Measurements from ENCODE around the gene ATP5F1E.

The ATP5F1E gene

GRCh38 chr20:59032023-59032712 lies at the start of gene ATP5F1E:
Gene ATP5F1E, minus strand, starts transcription at chr20:59032335. Its CDS starts 84 bp downstream, at chr20:59032251.
- Histone ChIP-seq H3K4me1 (ENCODE audit: control insufficient read depth, insufficient read depth, low read length) (peaks cover 28% of the 10 kb centered on the region), H3K27me3 (ENCODE audit: control insufficient read depth, insufficient read depth, low read length) (no peaks in the 10 kb centered on the region), H3K4me3 (ENCODE audit: low read length) (peak within 1 kb of the TSS; percentile 92), H3K27ac (ENCODE audit: low read depth, low read length) (peak within 1 kb of the TSS; percentile 93), H3K9ac (ENCODE audit: low read length) (peak within 1 kb of the TSS; percentile 64), H3K36me3 (ENCODE audit: control insufficient read depth, insufficient read depth, low read length) (peaks cover 19% of the 10 kb centered on the region)

- Histone ChIP-seq H3K9ac (ENCODE audit: low read length) (no peak overlapping the region), H3K4me3 (ENCODE audit: low read length) (no peak overlapping the region), H3K27me3 (ENCODE audit: control insufficient read depth, insufficient read depth, low read length) (no peaks in the 10 kb centered on the region), H3K4me1 (ENCODE audit: control insufficient read depth, insufficient read depth, low read length) (no peaks in the 10 kb centered on the region), H3K36me3 (ENCODE audit: control insufficient read depth, insufficient read depth, low read length) (no peaks in the 10 kb centered on the region), H3K27ac (ENCODE audit: low read depth, low read length) (no peak overlapping the region)
These were observed 48.9 kb upstream of the ATP5F1E start for GRCh38 chr20:59081036-59081435.

GRCh38 chr20:59078231-59078630 lies 46.1 kb upstream of the ATP5F1E start:
- Histone ChIP-seq H3K4me1 (ENCODE audit: control insufficient read depth, insufficient read depth, low read length) (no peaks in the 10 kb centered on the region), H3K27me3 (ENCODE audit: control insufficient read depth, insufficient read depth, low read length) (no peaks in the 10 kb centered on the region), H3K36me3 (ENCODE audit: control insufficient read depth, insufficient read depth, low read length) (no peaks in the 10 kb centered on the region), H3K4me3 (ENCODE audit: low read length) (no peak overlapping the region), H3K9ac (ENCODE audit: low read length) (no peak overlapping the region), H3K27ac (ENCODE audit: low read depth, low read length) (no peak overlapping the region)

GRCh38 chr20:59077705-59078104 lies 45.6 kb upstream of the ATP5F1E start:
- H3K27ac ChIP-seq (ENCODE audit: low read depth, low read length), result no peak overlapping the region
- H3K9ac ChIP-seq (ENCODE audit: low read length), result no peak overlapping the region
- no peaks in the 10 kb centered on the region for H3K36me3 ChIP-seq (ENCODE audit: control insufficient read depth, insufficient read depth, low read length)
- no peaks in the 10 kb centered on the region for H3K27me3 ChIP-seq (ENCODE audit: control insufficient read depth, insufficient read depth, low read length)
- H3K4me3 ChIP-seq (ENCODE audit: low read length), result no peak overlapping the region
- no peaks in the 10 kb centered on the region for H3K4me1 ChIP-seq (ENCODE audit: control insufficient read depth, insufficient read depth, low read length)

GRCh38 chr20:59075934-59076508 lies 43.9 kb upstream of the ATP5F1E start:
- Histone ChIP-seq H3K4me1 (ENCODE audit: control insufficient read depth, insufficient read depth, low read length) (no peaks in the 10 kb centered on the region), H3K27ac (ENCODE audit: low read depth, low read length) (no peak overlapping the region), H3K27me3 (ENCODE audit: control insufficient read depth, insufficient read depth, low read length) (no peaks in the 10 kb centered on the region), H3K36me3 (ENCODE audit: control insufficient read depth, insufficient read depth, low read length) (no peaks in the 10 kb centered on the region), H3K4me3 (ENCODE audit: low read length) (no peak overlapping the region), H3K9ac (ENCODE audit: low read length) (no peak overlapping the region)

GRCh38 chr20:59074456-59074855 lies 42.3 kb upstream of the ATP5F1E start:
- no peaks in the 10 kb centered on the region for H3K4me1 ChIP-seq (ENCODE audit: control insufficient read depth, insufficient read depth, low read length)
- H3K27ac ChIP-seq (ENCODE audit: low read depth, low read length), result no peak overlapping the region
- H3K27me3 ChIP-seq (ENCODE audit: control insufficient read depth, insufficient read depth, low read length), result no peaks in the 10 kb centered on the region
- no peak overlapping the region for H3K9ac ChIP-seq (ENCODE audit: low read length)
- no peaks in the 10 kb centered on the region for H3K36me3 ChIP-seq (ENCODE audit: control insufficient read depth, insufficient read depth, low read length)
- no peak overlapping the region for H3K4me3 ChIP-seq (ENCODE audit: low read length)

- Histone ChIP-seq H3K9ac (ENCODE audit: low read length) (no peak overlapping the region), H3K4me3 (ENCODE audit: low read length) (no peak overlapping the region), H3K36me3 (ENCODE audit: control insufficient read depth, insufficient read depth, low read length) (no peaks in the 10 kb centered on the region), H3K4me1 (ENCODE audit: control insufficient read depth, insufficient read depth, low read length) (no peaks in the 10 kb centered on the region), H3K27me3 (ENCODE audit: control insufficient read depth, insufficient read depth, low read length) (no peaks in the 10 kb centered on the region), H3K27ac (ENCODE audit: low read depth, low read length) (no peak overlapping the region)
These were observed 41.4 kb upstream of the ATP5F1E start for GRCh38 chr20:59073582-59073981.

- no peak overlapping the region for H3K9ac ChIP-seq (ENCODE audit: low read length)
- no peaks in the 10 kb centered on the region for H3K36me3 ChIP-seq (ENCODE audit: control insufficient read depth, insufficient read depth, low read length)
- H3K27me3 ChIP-seq (ENCODE audit: control insufficient read depth, insufficient read depth, low read length), result no peaks in the 10 kb centered on the region
- no peak overlapping the region for H3K27ac ChIP-seq (ENCODE audit: low read depth, low read length)
- H3K4me3 ChIP-seq (ENCODE audit: low read length), result no peak overlapping the region
- no peaks in the 10 kb centered on the region for H3K4me1 ChIP-seq (ENCODE audit: control insufficient read depth, insufficient read depth, low read length)
These were observed 39.1 kb upstream of the ATP5F1E start for GRCh38 chr20:59071216-59071615.

- Histone ChIP-seq H3K27me3 (ENCODE audit: control insufficient read depth, insufficient read depth, low read length) (no peaks in the 10 kb centered on the region), H3K9ac (ENCODE audit: low read length) (no peak overlapping the region), H3K36me3 (ENCODE audit: control insufficient read depth, insufficient read depth, low read length) (no peaks in the 10 kb centered on the region), H3K4me3 (ENCODE audit: low read length) (no peak overlapping the region), H3K4me1 (ENCODE audit: control insufficient read depth, insufficient read depth, low read length) (peaks cover 2% of the 10 kb centered on the region), H3K27ac (ENCODE audit: low read depth, low read length) (no peak overlapping the region)
These were observed 36.9 kb upstream of the ATP5F1E start for GRCh38 chr20:59069026-59069425.

- Histone ChIP-seq H3K27ac (ENCODE audit: low read depth, low read length) (no peak overlapping the region), H3K4me3 (ENCODE audit: low read length) (no peak overlapping the region), H3K27me3 (ENCODE audit: control insufficient read depth, insufficient read depth, low read length) (no peaks in the 10 kb centered on the region), H3K36me3 (ENCODE audit: control insufficient read depth, insufficient read depth, low read length) (no peaks in the 10 kb centered on the region), H3K9ac (ENCODE audit: low read length) (no peak overlapping the region), H3K4me1 (ENCODE audit: control insufficient read depth, insufficient read depth, low read length) (peaks cover 3% of the 10 kb centered on the region)
These were observed 36.4 kb upstream of the ATP5F1E start for GRCh38 chr20:59068534-59068933.

- Histone ChIP-seq H3K4me1 (ENCODE audit: control insufficient read depth, insufficient read depth, low read length) (peaks cover 3% of the 10 kb centered on the region), H3K27ac (ENCODE audit: low read depth, low read length) (no peak overlapping the region), H3K36me3 (ENCODE audit: control insufficient read depth, insufficient read depth, low read length) (no peaks in the 10 kb centered on the region), H3K4me3 (ENCODE audit: low read length) (no peak overlapping the region), H3K9ac (ENCODE audit: low read length) (no peak overlapping the region), H3K27me3 (ENCODE audit: control insufficient read depth, insufficient read depth, low read length) (no peaks in the 10 kb centered on the region)
These were observed 32.1 kb upstream of the ATP5F1E start for GRCh38 chr20:59064214-59064722.

GRCh38 chr20:59063358-59064213 lies 31.5 kb upstream of the ATP5F1E start:
- Histone ChIP-seq H3K9ac (ENCODE audit: low read length) (no peak overlapping the region), H3K27ac (ENCODE audit: low read depth, low read length) (no peak overlapping the region), H3K4me3 (ENCODE audit: low read length) (no peak overlapping the region), H3K4me1 (ENCODE audit: control insufficient read depth, insufficient read depth, low read length) (peaks cover 3% of the 10 kb centered on the region), H3K27me3 (ENCODE audit: control insufficient read depth, insufficient read depth, low read length) (no peaks in the 10 kb centered on the region), H3K36me3 (ENCODE audit: control insufficient read depth, insufficient read depth, low read length) (no peaks in the 10 kb centered on the region)
